Smooth muscle cell (in vitro differentiated cells): ENCODE data around the gene AUTS2. TPM values are rescaled to one million over a fixed set of nuclear protein-coding genes. Genes with fewer than 3 reads are reported as not detected.

Source experiments
- DNase-seq: peaks from one replicate; lab custom pipeline; 2025; ENCODE audit not compliant: unreplicated experiment; lab: John Stamatoyannopoulos, UW
- H2AFZ ChIP-seq: fragments of 200-600 bp; sonication (generic); 2 replicates; pipeline ENCODE4 v1.6.0; 2016; ENCODE audit warnings: antibody characterized with exemption, low read depth, mild to moderate bottlenecking
- H3F3A ChIP-seq: fragments of 200-600 bp; sonication (generic); 2 replicates; pipeline ENCODE4 v1.6.0; 2017; ENCODE audit warnings: antibody characterized with exemption, low read depth
- H3K27ac ChIP-seq: fragments of 200-600 bp; sonication (generic); 2 replicates; pipeline ENCODE4 v1.5.1; 2016; ENCODE audit warnings: low read depth, mild to moderate bottlenecking
- H3K27me3 ChIP-seq: fragments of 200-600 bp; sonication (generic); 2 replicates; pipeline ENCODE4 v1.6.1; 2016; ENCODE audit warnings: low read depth, mild to moderate bottlenecking
- H3K36me3 ChIP-seq: fragments of 200-600 bp; sonication (generic); 2 replicates; pipeline ENCODE4 v1.5.1; 2016; ENCODE audit warnings: low read depth
- H3K4me1 ChIP-seq: fragments of 200-600 bp; sonication (generic); 2 replicates; pipeline ENCODE4 v1.5.1; 2016; ENCODE audit warnings: low read depth
- H3K4me2 ChIP-seq: fragments of 200-600 bp; sonication (generic); 2 replicates; pipeline ENCODE4 v1.6.0; 2016; ENCODE audit warnings: mild to moderate bottlenecking
- H3K4me3 ChIP-seq: fragments of 200-600 bp; sonication (generic); 2 replicates; pipeline ENCODE4 v1.5.1; 2016; ENCODE audit warnings: mild to moderate bottlenecking
- H3K79me2 ChIP-seq: fragments of 200-600 bp; sonication (generic); 2 replicates; pipeline ENCODE4 v1.6.0; 2016; ENCODE audit warnings: low read depth, mild to moderate bottlenecking
- H3K9ac ChIP-seq: fragments of 200-600 bp; sonication (generic); 2 replicates; pipeline ENCODE4 v1.6.0; 2016; ENCODE audit warnings: low read depth
- H3K9me3 ChIP-seq: fragments of 200-600 bp; sonication (generic); replicated peaks from 2 replicates; pipeline ENCODE4 v1.5.1; 2016; ENCODE audit warnings: low read depth
- H4K20me1 ChIP-seq: fragments of 200-600 bp; sonication (generic); 2 replicates; pipeline ENCODE4 v1.6.0; 2016; ENCODE audit warnings: low read depth
- WGBS: methylation state at CpG from one replicate; pipeline ENCODE4 v1.1.7; 2016; ENCODE audit warnings: low lambda C conversion rate; 5-methylcytosine and 5-hydroxymethylcytosine counted together
- polyA plus RNA-seq: library from polyadenylated mRNA; unstranded; fragments of >200 nt; fragmentation: Nextera tagmentation; extraction: Ambion mirVana; gene quantifications from 2 replicates; pipeline ENCODE4 v1.2.1, GENCODE V29; 2016
- total RNA-seq: library from RNA; depleted of rRNA; stranded (reverse); fragments of >200 nt; gene quantifications from 2 replicates; pipeline ENCODE4 v1.2.3, GENCODE V29; 2014
- TF ChIP-seq, protein P1 (sequence below): fragments of 200-600 bp; sonication (generic); IDR thresholded peaks from 2 replicates; pipeline ENCODE4 v1.5.1; 2017; ENCODE audit warnings: borderline replicate concordance, mild to moderate bottlenecking, antibody characterized with exemption; ENCODE audit not compliant: insufficient read depth, poor library complexity, severe bottlenecking

Gene AUTS2
- total and polyA plus RNA-seq, 2 experiments from 2014 or later: 6.5 to 8.6 TPM

DNA sequence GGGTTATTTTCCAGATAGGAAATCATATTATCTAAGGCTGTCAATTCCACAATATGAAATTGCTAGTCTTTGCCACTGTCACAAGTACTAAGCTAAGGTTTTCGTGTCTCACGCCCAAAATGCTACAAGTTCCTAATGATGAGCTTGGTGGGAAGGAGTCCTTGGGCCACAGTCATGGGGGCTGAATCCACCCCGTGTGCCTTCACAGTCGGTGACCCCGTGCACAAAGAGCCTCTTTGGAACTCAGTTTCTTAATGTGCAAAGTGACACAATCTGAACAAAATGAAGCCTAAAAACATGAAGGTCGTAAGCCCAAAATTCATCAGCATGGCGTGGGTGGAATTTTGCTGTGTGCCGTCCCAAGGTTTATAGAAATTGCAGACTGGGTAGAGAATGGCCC is 1196.7 kb downstream of the AUTS2 start:
- Histone ChIP-seq H3K79me2 (no peaks in the 10 kb centered on the region), H2AFZ (no peak overlapping the region), H4K20me1 (no peaks in the 10 kb centered on the region), H3K9ac (no peak overlapping the region), H3K27me3 (no peaks in the 10 kb centered on the region), H3K9me3 (no peaks in the 10 kb centered on the region), H3K4me3 (no peak overlapping the region), H3F3A (no peaks in the 10 kb centered on the region), H3K27ac (no peak overlapping the region), H3K4me2 (no peak overlapping the region), H3K4me1 (no peaks in the 10 kb centered on the region), H3K36me3 (no peaks in the 10 kb centered on the region)
- 98% methylated on average over 8 of the region's 8 CpGs for WGBS
- no peak for DNase-seq
- TF ChIP-seq, protein P1, sequence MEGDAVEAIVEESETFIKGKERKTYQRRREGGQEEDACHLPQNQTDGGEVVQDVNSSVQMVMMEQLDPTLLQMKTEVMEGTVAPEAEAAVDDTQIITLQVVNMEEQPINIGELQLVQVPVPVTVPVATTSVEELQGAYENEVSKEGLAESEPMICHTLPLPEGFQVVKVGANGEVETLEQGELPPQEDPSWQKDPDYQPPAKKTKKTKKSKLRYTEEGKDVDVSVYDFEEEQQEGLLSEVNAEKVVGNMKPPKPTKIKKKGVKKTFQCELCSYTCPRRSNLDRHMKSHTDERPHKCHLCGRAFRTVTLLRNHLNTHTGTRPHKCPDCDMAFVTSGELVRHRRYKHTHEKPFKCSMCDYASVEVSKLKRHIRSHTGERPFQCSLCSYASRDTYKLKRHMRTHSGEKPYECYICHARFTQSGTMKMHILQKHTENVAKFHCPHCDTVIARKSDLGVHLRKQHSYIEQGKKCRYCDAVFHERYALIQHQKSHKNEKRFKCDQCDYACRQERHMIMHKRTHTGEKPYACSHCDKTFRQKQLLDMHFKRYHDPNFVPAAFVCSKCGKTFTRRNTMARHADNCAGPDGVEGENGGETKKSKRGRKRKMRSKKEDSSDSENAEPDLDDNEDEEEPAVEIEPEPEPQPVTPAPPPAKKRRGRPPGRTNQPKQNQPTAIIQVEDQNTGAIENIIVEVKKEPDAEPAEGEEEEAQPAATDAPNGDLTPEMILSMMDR: no peak

DNA sequence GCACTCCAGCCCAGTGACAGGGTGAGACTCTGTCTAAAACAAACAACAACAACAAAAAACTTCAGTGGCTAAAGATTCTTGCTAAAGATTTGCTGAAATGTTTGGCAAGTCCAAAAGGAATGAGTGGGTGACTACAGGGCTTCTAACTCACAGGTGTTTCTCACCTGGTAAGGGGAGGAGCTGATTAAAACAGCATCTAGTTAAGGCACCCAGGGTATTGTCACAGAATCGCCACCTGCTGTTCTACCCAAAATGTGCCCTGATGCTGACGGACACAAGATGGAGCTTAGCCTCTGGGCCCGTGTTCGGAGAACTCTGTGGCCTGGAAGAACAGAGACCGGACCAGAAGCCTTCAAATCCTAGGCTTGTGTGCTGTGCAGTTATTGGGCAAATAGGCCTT is 1197.7 kb downstream of the AUTS2 start:
- no peaks in the 10 kb centered on the region for H3K4me1 ChIP-seq
- H2AFZ ChIP-seq: no peak overlapping the region
- no peak overlapping the region for H3K27ac ChIP-seq
- no peak overlapping the region for H3K4me2 ChIP-seq
- H3K4me3 ChIP-seq: no peak overlapping the region
- H3K36me3 ChIP-seq: no peaks in the 10 kb centered on the region
- 98% methylated on average over 5 of the region's 5 CpGs for WGBS
- H3K27me3 ChIP-seq: no peaks in the 10 kb centered on the region
- H4K20me1 ChIP-seq: no peaks in the 10 kb centered on the region
- H3K9ac ChIP-seq: no peak overlapping the region
- H3K9me3 ChIP-seq: no peaks in the 10 kb centered on the region
- DNase-seq: no peak
- TF ChIP-seq, protein P1: no peak
- no peaks in the 10 kb centered on the region for H3F3A ChIP-seq
- no peaks in the 10 kb centered on the region for H3K79me2 ChIP-seq

DNA sequence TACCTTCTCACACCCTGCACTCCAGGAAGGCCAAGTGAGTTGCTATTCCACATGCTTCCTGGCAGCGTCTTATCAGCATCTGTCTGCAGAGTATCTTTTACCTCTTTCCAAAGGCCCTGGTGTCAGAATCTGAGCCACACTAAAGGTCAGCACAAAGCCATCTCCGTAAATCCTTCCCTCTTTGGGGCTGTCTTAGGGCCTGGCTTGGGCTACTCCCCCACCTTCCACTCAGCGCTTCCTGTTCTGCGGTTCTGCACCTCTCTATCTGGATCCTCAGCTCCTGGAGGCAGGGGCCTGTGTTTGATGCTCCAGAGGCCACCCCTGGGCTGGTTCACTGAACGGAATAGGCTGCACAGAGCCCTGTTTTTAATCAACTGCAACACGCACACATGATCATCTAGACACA is 1198.8 kb downstream of the AUTS2 start:
- Histone ChIP-seq H3F3A (no peaks in the 10 kb centered on the region), H3K4me3 (no peak overlapping the region), H3K9ac (no peak overlapping the region), H3K27me3 (no peaks in the 10 kb centered on the region), H2AFZ (no peak overlapping the region), H3K9me3 (no peaks in the 10 kb centered on the region), H3K79me2 (no peaks in the 10 kb centered on the region), H3K4me2 (no peak overlapping the region), H3K36me3 (no peaks in the 10 kb centered on the region), H3K27ac (no peak overlapping the region), H3K4me1 (no peaks in the 10 kb centered on the region), H4K20me1 (no peaks in the 10 kb centered on the region)
- DNase-seq: no peak
- 75% methylated on average over 6 of the region's 6 CpGs for WGBS
- TF ChIP-seq, protein P1: no peak

DNA sequence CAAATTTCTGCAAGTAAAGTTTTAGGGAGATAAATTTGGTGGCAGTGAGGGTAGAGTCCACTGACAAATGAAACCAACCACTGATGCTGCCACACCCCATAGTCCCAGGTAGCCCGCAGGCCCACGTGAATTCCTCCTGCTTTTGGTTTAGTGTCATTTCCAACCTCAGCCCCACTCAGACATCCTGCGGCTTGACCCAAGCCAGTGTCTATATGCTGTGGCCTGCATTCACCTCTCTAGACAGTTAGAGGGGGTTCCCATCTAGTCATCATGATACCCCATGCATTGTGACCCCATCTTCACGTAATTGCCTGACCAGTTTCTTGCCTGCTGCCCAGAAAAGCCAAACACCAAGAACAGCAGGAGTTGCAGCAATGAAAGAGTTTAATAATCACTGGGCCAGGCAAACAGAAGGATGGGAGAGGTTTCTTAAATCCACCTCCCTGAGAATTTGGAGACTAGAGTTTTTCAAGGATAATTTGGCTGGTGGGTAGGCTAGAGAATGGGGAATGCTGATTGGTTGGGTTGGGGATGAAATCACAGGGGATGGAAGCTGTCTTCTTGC is 1201.6 kb downstream of the AUTS2 start:
- H3K4me1 ChIP-seq: no peaks in the 10 kb centered on the region
- H3F3A ChIP-seq: no peaks in the 10 kb centered on the region
- TF ChIP-seq, protein P1: no peak
- no peak for DNase-seq
- H2AFZ ChIP-seq: no peak overlapping the region
- H4K20me1 ChIP-seq: no peaks in the 10 kb centered on the region
- WGBS: 95% methylated on average over 4 of the region's 4 CpGs
- H3K27me3 ChIP-seq: no peaks in the 10 kb centered on the region
- no peaks in the 10 kb centered on the region for H3K36me3 ChIP-seq
- no peak overlapping the region for H3K4me2 ChIP-seq
- no peak overlapping the region for H3K4me3 ChIP-seq
- no peak overlapping the region for H3K9ac ChIP-seq
- no peaks in the 10 kb centered on the region for H3K9me3 ChIP-seq
- no peak overlapping the region for H3K27ac ChIP-seq
- H3K79me2 ChIP-seq: no peaks in the 10 kb centered on the region
